ENCODE results near the gene KIF3A.

DNA sequence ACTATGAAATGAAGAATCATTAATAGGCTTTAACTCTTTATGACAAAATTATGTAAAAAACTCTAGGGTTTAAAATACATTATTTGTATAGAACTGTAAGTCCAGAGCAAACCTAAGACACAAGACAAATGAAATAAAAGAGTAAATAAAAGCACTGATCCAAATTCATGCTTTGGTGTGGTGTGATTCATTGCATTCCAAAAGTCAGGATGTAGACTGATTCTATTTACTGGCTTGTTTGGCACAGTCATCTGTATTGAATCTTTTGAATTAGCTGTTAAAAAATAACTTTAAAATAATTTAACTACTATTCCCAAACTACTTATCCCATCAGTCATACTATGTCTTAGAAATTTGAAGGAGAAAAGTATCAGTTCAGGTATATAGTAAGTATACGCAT lies 32.5 kb downstream of the KIF3A start:
- TF ChIP-seq, protein P1, sequence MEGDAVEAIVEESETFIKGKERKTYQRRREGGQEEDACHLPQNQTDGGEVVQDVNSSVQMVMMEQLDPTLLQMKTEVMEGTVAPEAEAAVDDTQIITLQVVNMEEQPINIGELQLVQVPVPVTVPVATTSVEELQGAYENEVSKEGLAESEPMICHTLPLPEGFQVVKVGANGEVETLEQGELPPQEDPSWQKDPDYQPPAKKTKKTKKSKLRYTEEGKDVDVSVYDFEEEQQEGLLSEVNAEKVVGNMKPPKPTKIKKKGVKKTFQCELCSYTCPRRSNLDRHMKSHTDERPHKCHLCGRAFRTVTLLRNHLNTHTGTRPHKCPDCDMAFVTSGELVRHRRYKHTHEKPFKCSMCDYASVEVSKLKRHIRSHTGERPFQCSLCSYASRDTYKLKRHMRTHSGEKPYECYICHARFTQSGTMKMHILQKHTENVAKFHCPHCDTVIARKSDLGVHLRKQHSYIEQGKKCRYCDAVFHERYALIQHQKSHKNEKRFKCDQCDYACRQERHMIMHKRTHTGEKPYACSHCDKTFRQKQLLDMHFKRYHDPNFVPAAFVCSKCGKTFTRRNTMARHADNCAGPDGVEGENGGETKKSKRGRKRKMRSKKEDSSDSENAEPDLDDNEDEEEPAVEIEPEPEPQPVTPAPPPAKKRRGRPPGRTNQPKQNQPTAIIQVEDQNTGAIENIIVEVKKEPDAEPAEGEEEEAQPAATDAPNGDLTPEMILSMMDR (IDR thresholded peaks at IDR 0.05; ENCODE audit: low read depth, low read length, missing input control) = no peak
- TF ChIP-seq RAD21 (IDR thresholded peaks at IDR 0.05) (no peak), TAF1 (conservative IDR thresholded peaks at IDR 0.05) (no peak), EGR1 (IDR thresholded peaks at IDR 0.05; ENCODE audit: low read depth in 2 of 2) (no peak), JUND (IDR thresholded peaks at IDR 0.05) (no peak), REST (IDR thresholded peaks at IDR 0.05) (no peak), GABPA (IDR thresholded peaks at IDR 0.05 in 1 of 2, conservative IDR thresholded peaks at IDR 0.05 in 1 of 2) (no peak)
- TF ChIP-seq, protein P2, sequence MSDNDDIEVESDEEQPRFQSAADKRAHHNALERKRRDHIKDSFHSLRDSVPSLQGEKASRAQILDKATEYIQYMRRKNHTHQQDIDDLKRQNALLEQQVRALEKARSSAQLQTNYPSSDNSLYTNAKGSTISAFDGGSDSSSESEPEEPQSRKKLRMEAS (IDR thresholded peaks at IDR 0.05) = no peak

Measured in liver (tissue), 3 donors.